DMS 273 (cell line): ENCODE results near the gene NUPR1.
"Not testable (repeated sequence)": the region's sequence is repeated elsewhere in the genome, so short reads cannot be mapped to it uniquely, and the experiment has no call there.

Experiments
- DNase-seq: peaks from one replicate; lab custom pipeline; 2025; ENCODE audit not compliant: unreplicated experiment; lab: John Stamatoyannopoulos, UW

Gene NUPR1

DNA sequence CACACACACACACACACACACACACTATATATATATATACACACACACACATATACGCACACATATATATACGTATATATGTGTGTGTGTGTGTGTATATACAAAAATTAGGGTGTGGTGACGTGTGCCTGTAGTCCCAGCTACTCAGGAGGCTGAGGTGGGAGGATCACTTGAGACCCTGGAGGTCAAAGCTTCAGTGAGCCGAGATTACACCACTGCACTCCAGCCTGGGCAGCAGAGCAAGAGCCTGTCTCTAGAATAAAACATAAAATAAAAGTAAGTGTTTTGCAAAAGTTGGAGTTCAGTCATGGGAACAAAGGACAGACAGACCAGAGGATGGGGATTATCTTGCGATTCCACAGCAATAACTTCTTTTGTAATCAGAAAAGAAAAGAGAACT is 10.8 kb downstream of the NUPR1 start:
- no peak for DNase-seq

DNA sequence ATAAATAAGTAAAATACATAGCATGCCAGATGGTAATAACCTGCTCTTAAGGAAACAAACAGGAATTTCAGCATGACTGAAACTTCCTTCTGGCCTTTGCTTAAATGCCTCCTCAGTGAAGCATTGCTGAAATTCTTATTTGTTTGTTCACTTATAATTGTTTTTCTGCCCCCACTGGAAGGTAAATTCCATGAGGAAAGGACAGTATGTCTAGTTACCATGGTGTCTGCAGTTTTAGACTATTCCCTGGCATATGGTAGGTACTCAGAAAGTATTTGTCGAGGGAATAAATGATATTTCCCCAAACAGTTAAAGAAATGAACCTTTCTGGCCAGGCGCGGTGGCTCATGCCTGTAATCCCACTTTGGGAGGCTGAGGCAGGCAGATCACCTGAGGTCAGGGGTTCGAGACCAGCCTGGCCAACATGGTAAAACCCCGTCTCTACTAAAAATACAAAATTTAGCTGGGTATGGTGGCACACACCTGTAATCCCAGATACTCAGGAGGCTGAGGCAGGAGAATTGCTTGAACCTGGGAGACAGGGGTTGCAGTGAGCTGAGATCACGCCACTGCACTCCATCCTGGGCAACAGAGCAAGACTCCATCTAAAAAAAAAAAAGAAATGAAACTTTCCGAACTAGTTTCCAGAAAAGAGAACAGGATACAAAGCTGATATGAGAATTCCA is 11.5 kb downstream of the NUPR1 start:
- DNase-seq = not testable (repeated sequence)

DNA sequence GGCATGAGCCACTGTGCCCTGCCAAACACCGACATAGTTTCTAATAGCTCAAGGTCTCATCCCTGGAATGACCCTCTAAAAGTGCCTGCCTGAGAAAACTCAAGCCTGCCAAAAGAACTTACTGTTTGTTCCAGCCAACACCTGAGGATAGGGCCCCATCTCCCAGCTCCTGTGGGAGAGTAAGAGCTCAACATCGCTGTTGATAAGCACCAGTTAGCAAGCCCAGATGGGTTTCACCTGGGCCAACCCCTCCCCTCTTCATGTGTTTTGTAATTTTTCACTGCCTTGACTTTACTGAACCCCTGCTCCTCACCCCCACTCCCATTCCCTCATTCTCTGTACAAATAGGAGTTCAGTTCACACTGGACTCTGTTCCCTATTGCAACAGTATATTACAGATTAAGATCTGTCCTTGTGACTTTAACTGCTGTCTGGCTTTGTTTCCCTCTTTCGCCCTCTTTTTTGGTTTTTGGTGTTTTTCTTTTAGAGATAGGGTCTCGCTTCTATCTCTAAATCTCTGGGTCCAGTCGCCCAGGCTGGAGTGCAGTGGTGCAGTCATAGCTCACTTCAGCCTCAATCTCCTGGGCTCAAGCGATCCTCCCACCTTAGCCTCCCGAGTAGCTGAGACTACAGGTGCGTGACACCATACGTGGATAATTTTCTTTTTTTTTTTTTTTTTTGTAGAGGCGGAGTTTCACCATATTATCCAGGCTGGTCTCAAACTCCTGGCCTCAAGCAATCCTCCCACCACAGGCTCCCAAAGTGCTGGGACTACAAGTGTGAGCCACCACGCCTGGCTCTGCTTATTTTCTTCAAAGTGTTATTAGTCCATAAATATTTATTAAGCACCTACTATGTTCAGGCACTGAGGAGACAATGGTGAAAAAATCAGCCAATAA is 12.3 kb downstream of the NUPR1 start:
- DNase-seq = no peak

GRCh38 chr16:28524681-28525171 is 14.0 kb downstream of the NUPR1 start:
- DNase-seq = peak; percentile 26

- DNase-seq = no peak
Measured at GRCh38 chr16:28522792-28523191, 16.0 kb downstream of the NUPR1 start.

- no peak for DNase-seq
Measured at GRCh38 chr16:28521436-28521835, 17.3 kb downstream of the NUPR1 start.

- no peak for DNase-seq
Measured at GRCh38 chr16:28520672-28521071, 18.1 kb downstream of the NUPR1 start.

DNA sequence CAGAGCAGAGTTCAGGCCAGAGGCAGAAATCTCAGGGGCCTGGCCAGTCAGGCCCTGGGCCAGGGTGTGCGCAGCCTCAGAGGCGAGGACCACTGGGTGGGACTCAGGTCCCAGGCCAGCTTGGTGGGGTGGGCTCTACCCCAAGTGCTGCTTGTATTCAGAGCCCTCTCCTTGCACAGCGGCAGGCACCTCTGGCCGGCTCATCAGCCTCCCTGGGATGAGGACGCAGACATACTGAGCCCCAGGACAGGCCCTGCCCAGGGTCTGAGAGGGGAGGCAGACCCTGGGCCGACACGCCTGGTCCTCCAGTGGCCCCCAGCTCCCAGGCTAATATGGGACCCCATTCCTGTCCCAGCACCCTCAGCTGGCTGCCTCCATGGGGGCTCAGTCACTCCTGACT is 24.5 kb downstream of the NUPR1 start:
- no peak for DNase-seq

DNA sequence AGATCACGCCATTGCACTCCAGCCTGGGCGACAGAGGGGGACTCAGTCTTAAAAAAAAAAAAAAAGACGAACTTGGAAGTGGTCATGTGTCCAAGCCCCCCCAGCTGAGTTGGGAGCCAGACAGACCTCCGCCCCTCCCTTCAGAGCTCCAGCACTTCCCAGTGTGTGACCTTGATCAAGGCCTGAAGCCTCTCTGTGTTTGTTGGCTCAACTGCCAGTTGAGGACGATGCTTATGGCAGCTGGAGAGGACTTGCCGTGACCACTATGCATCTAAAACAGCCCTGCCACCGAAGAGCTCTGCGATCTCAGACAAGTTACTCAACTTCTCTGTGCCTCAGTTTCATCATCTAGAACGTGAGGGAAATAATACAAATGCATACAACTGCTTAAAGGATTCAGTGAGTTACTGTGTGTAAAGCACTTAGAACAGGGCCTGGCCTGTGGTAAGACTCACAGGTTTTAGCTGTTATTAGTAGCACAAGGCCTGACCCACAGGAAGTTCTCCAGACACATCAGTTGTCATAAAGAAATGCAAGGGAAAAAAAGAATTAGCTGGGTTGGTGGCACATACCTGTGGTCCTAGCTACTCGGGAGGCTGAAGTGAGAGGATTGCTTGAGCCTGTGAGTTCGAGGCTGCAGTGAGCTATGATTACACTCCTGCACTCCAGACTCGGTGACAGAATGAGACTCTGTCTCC is 25.1 kb downstream of the NUPR1 start:
- DNase-seq = no peak

DNA sequence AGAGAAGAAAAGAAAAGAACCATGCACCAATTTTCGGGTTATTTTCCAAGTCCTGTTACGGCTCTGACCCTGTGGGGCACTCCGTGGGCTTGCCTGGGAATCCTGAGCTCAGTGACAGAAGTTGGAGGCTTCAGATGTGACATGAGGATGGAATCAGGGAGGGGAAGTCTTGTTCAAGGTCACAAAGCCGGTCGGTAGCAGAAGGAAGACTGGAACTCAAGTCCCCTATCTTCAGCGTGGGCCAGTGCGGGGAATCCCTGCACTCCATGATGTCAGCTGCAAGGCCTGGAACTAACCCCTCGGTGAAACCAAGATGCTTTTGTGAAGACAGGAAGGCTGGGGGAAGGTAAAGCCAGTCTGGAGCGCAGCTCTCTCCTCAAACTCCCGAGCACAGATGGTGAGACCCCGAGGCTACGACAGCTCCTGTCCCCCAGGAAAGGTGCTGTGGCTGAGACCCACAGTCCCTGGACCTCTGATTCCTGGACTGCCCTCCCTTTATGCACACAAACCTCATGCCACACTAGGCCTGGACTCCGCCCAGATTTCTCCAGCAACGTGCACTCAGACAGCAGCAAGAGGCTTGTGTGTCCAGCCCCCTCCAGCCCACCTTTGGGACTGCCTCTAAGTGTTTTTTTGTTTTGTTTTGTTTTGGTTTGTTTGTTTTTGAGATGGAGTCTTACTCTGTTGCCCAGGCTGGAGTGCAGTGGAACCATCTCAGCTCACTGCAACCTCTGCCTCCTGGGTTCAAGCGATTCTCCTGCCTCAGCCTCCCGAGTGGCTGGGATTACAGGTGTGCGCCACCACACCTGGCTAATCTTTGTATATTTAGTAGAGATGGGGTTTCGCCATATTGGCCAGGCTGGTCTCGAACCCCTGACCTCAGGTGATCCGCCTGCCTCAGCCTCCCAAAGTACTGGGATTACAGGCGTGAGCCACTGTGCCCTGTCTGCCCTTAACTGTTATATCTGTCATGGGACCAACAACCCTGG is 26.7 kb downstream of the NUPR1 start:
- DNase-seq = no peak

GRCh38 chr16:28511031-28511430 is 27.7 kb downstream of the NUPR1 start:
- DNase-seq = no peak

- DNase-seq = no peak
Measured at GRCh38 chr16:28505489-28506137, 33.2 kb downstream of the NUPR1 start.

DNA sequence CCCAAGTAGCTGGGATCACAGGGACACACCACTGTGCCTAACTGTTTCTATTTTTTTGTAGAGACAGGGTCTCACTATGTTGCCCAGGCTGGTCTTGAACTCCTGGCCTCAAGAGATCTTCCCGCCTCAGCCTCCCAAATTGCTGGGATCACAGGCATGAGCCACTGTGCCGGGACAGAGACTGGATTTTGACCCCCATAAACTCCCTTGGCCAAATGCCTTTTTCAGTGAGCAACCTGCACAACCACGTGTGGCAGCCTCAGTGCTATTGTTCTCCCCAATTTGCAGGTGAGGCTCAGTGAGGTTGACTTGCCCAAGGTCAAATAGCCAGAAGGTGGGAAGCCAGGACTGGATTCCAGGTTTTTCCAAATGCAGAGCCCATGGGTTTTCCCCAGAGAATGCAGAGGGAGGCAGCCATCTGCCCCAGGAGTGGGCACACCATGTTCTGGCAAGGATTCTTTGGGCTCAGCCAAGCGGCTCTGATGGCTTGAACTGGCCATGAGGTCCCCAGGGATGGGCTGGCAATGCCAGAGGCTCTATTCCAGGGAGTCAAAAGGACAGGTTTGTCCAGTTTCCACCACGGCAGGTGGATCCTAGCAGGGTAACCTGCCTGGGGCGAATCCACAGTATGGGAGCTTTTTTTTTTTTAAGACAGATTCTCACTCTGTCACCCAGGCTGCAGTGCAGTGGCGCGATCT is 33.9 kb downstream of the NUPR1 start:
- DNase-seq = peak; percentile 67

- no peak for DNase-seq
Measured at GRCh38 chr16:28503470-28504259, 35.1 kb downstream of the NUPR1 start.

DNA sequence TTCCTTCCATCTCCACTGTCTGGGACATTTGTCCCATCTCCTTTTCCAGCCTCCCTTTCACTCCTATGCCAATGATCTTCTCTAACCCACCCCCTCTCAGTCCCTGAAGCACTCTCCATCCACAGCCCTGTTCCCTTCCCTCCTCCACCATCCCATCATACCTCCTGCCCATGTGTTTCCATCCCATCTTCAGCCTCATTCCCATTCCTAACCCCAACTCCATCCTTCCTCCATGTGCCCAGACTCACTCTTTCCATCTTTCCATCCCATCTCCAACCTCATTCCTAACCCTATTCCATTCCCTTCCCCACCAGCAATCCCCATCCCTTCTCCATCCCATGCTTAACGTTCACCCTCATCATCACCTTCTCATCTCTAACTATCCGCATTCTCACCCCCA is 36.5 kb downstream of the NUPR1 start:
- no peak for DNase-seq

DNA sequence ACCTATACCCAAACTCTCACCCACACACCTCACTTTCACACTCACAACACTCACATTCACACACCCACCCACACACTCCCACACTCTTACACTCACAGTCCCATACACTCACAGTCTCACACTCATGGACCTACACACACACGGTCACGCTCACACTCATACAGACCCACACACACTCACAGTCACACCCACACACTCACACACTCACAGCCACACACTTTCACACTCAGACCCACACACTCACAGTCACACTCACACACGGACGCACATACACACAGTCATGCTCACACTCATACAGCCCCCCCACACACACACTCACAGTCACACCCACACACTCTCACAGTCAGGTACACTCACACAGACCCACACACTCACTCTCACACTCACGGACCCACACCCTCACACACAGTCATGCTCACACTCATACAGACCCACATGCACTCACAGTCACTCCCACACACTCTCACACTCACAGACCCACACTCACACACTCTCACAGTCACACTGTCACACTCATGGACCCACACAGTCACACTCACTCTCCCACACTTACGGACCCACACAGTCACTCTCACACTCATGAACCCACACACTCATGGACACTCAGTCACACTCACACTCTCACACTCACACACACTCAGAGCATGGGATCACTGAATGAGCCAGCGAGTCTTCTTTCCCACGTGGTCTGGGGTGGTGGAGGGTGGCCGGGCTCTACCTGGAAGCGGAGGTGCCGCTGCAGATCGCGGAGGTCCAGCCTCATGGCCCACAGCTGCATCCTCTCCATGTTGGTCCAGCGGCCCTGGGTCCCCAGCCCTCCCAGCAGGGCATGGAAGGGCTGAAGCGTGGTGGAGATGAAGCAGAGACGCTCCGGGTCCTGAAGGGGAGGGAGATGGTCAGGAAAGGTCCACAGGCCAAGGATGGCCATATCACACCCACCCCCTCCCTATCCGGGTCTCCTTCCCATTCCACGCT is 37.2 kb downstream of the NUPR1 start:
- DNase-seq = no peak

- DNase-seq = not testable (repeated sequence)
Measured at GRCh38 chr16:28500476-28501180, 38.1 kb downstream of the NUPR1 start.
